ENCODE results near the gene PELI2. TPM values are rescaled to one million over a fixed set of nuclear protein-coding genes. Genes with fewer than 3 reads are reported as not detected.

The PELI2 gene
- total RNA-seq, 2 donors from 2014 or later, result 31.6 to 41.8 TPM

DNA sequence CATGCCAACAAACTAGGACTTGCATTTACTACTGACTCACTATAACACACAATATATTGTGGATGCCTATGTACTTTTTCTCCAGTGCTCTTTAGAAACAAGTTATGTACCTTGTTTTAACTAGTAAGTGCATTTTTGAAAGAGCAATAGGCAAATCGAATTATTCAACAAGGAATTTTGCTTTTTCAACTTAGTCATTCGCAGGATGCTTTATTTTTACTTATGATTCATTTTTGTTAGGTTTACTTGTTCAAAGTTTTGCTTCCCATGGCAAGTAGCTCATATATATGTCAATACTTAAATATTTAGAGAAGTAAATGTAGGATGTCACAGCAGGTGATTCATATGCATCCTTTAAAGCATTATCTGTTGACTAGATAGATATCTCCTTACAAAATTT, 149.8 kb downstream of the PELI2 start:
- Histone ChIP-seq H3K4me3 (no peak overlapping the region), H3K9me3 (no peaks in the 10 kb centered on the region), H3K27me3 (no peaks in the 10 kb centered on the region), H3K4me1 (no peaks in the 10 kb centered on the region), H3K27ac (no peak overlapping the region), H3K36me3 (replicated peaks in 1 of 2; ENCODE audit: insufficient read depth in 1 of 2, low read depth in 2 of 2) (no peaks in the 10 kb centered on the region)
- TF ChIP-seq POLR2A (IDR thresholded peaks at IDR 0.05), result no peak
- no peak for DNase-seq
- no peak for ATAC-seq
- intact Hi-C loops (cut with DNase I), result no loop called here
- WGBS, 2 donors, result 72 to 89% methylated on average over 2 of the region's 2 CpGs

DNA sequence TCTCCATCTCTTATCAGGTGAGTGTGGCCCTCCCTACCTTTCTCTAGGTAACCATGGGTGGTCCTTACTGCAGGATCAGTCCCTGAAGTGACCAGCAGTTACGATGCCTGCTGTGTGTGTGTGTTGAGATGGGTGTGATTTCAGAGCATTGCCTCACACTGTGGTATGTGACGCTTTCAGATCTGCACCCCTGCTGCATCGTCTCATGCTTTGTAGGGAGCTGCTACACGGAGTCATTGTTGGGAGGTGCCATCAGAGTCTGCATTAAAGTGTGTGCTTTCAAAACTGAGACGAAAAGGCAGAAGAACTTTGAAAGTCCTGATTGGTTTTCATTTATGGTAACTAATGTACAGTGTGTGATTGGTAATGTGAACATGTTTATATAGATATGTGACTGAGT, 150.5 kb downstream of the PELI2 start:
- no peaks in the 10 kb centered on the region for H3K27me3 ChIP-seq
- peaks cover under 1% of the 10 kb centered on the region for H3K4me1 ChIP-seq
- intact Hi-C loops (cut with DNase I), result no loop called here
- no peak for ATAC-seq
- H3K9me3 ChIP-seq, result no peaks in the 10 kb centered on the region
- DNase-seq, result no peak
- no peak overlapping the region for H3K27ac ChIP-seq
- no peak for TF ChIP-seq POLR2A (IDR thresholded peaks at IDR 0.05)
- TF ChIP-seq, protein P1, sequence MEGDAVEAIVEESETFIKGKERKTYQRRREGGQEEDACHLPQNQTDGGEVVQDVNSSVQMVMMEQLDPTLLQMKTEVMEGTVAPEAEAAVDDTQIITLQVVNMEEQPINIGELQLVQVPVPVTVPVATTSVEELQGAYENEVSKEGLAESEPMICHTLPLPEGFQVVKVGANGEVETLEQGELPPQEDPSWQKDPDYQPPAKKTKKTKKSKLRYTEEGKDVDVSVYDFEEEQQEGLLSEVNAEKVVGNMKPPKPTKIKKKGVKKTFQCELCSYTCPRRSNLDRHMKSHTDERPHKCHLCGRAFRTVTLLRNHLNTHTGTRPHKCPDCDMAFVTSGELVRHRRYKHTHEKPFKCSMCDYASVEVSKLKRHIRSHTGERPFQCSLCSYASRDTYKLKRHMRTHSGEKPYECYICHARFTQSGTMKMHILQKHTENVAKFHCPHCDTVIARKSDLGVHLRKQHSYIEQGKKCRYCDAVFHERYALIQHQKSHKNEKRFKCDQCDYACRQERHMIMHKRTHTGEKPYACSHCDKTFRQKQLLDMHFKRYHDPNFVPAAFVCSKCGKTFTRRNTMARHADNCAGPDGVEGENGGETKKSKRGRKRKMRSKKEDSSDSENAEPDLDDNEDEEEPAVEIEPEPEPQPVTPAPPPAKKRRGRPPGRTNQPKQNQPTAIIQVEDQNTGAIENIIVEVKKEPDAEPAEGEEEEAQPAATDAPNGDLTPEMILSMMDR (IDR thresholded peaks at IDR 0.05), result no peak
- no peak overlapping the region for H3K4me3 ChIP-seq
- no peaks in the 10 kb centered on the region for H3K36me3 ChIP-seq (replicated peaks in 1 of 2; ENCODE audit: insufficient read depth in 1 of 2, low read depth in 2 of 2)
- WGBS, 2 donors, result 94 to 96% methylated on average over 5 of the region's 5 CpGs

DNA sequence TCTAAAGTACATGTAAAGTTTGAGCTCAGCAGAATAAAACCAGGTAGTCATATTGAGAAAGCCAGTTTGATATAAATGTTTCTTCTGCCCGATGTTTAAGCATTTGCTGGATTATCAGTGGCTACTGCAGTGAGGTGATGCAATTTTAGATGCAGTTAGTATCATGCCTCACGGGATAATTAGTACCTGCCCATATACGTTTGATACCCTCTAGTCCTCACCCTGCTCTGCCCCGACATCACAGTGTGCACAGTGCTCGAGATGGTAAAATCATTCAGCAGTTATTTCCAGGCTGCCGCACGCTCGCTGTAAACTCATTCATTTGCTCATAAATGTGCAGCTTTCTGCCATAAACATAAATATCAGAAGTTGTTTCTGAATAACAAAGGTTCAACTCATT, 152.7 kb downstream of the PELI2 start:
- no peak overlapping the region for H3K27ac ChIP-seq
- H3K36me3 ChIP-seq (replicated peaks in 1 of 2; ENCODE audit: insufficient read depth in 1 of 2, low read depth in 2 of 2), result no peaks in the 10 kb centered on the region
- ATAC-seq (no peak), DNase-seq (no peak)
- peaks cover 11% of the 10 kb centered on the region for H3K4me1 ChIP-seq
- 90 to 92% methylated on average over 8 of the region's 8 CpGs for WGBS, 2 donors
- TF ChIP-seq, protein P1 (IDR thresholded peaks at IDR 0.05), result no peak
- TF ChIP-seq POLR2A (IDR thresholded peaks at IDR 0.05), result no peak
- no peak overlapping the region for H3K4me3 ChIP-seq
- no peaks in the 10 kb centered on the region for H3K9me3 ChIP-seq
- H3K27me3 ChIP-seq, result no peaks in the 10 kb centered on the region
- intact Hi-C loops (cut with DNase I), result no loop called here

DNA sequence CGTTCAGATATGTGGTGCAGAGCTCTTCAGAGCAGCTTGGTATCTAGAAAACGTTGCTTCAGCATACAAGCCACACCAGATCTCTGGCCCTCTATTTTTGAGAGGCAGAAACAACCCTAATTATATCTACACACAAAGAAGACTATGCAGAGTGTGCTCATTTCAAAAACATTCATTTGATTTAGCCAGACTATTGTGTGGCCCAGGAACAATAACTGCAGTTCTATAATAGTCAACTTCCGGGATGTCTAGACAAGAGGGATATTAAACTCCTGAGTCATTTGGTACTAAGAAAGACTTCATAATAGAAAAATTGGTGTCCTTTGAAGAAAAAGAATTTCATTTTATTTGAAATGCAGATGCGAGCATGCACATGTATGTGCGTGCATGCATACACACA, 153.8 kb downstream of the PELI2 start:
- no peak overlapping the region for H3K27ac ChIP-seq
- DNase-seq, result no peak
- no peaks in the 10 kb centered on the region for H3K27me3 ChIP-seq
- peaks cover 11% of the 10 kb centered on the region for H3K4me1 ChIP-seq
- H3K36me3 ChIP-seq (replicated peaks in 1 of 2; ENCODE audit: insufficient read depth in 1 of 2, low read depth in 2 of 2), result no peaks in the 10 kb centered on the region
- no peak for TF ChIP-seq POLR2A (IDR thresholded peaks at IDR 0.05)
- TF ChIP-seq, protein P1 (IDR thresholded peaks at IDR 0.05), result no peak
- intact Hi-C loops (cut with DNase I), result no loop called here
- 79 to 88% methylated on average over 5 of the region's 5 CpGs for WGBS, 2 donors
- H3K9me3 ChIP-seq, result no peaks in the 10 kb centered on the region
- ATAC-seq, result no peak
- H3K4me3 ChIP-seq, result no peak overlapping the region

DNA sequence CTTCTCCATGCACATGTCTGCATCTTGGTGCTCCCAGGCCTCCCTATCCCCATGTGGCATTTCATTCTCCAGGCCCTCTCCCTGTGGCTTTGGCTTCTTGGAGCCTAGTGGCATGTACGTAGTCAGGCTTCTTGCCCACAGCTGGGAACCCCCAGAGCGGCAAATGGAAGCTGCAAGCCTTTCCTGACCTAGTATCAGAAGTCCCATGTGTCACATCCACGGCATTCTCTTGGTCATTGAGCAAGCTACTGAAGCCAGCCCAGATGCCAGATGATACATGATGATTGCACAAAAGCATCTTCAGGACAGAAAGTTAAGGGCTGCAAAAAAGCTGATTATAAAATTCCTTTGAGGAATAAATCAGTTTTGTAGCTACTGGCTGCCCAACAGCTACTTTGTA, 154.9 kb downstream of the PELI2 start:
- ATAC-seq (no peak), DNase-seq (peak in 1 of 4 donors; percentile 16)
- Histone ChIP-seq H3K36me3 (replicated peaks in 1 of 2; ENCODE audit: insufficient read depth in 1 of 2, low read depth in 2 of 2) (no peaks in the 10 kb centered on the region), H3K27ac (no peak overlapping the region), H3K27me3 (no peaks in the 10 kb centered on the region), H3K4me1 (peaks cover 11% of the 10 kb centered on the region), H3K9me3 (no peaks in the 10 kb centered on the region), H3K4me3 (no peak overlapping the region)
- 75% methylated on average over 3 of the region's 3 CpGs for WGBS, 2 donors
- intact Hi-C loops (cut with DNase I), result no loop called here
- no peak for TF ChIP-seq POLR2A (IDR thresholded peaks at IDR 0.05)
- TF ChIP-seq, protein P1 (IDR thresholded peaks at IDR 0.05), result no peak
